Tibial nerve (tissue), 4 donors: Measurements from ENCODE around the gene ALG2.

Experiments
- CTCF ChIP-seq, 5 experiments: fragments of 200-600 bp in 3 of 5; fragments of 450-650 bp in 2 of 5; sonication (generic) in 3 of 5; IDR thresholded peaks; one replicate each; pipeline ENCODE4 v1.5.1; 2016 to 2019; ENCODE audit warnings: antibody characterized with exemption in 5 of 5, mild to moderate bottlenecking in 3 of 5, moderate library complexity in 2 of 5
- EP300 ChIP-seq, 2 donors: sonication (generic); formaldehyde crosslinking; IDR thresholded peaks; one replicate each; pipeline ENCODE4 v1.6.1; 2017; ENCODE audit warnings: antibody characterized with exemption in 2 of 2, mild to moderate bottlenecking in 1 of 2
- POLR2A ChIP-seq, 2 donors: fragments of 450-650 bp; IDR thresholded peaks; one replicate each; pipeline ENCODE4 v1.6.1; 2017; ENCODE audit warnings: antibody characterized with exemption in 2 of 2, mild to moderate bottlenecking in 2 of 2, moderate library complexity in 2 of 2

- no peak for TF ChIP-seq EP300 (IDR thresholded peaks at IDR 0.05)
- TF ChIP-seq CTCF (IDR thresholded peaks at IDR 0.05) = no peak
- TF ChIP-seq POLR2A (IDR thresholded peaks at IDR 0.05) = no peak
Observed at GRCh38 chr9:99251157-99251556, 29.4 kb upstream of the ALG2 start.
